HG02623 (cell line): ENCODE data around the gene COPE.
"Not testable (repeated sequence)": the region's sequence is repeated elsewhere in the genome, so short reads cannot be mapped to it uniquely, and the experiment has no call there.

Experiments
- ATAC-seq: cut with Tn5 transposase; IDR thresholded peaks from one replicate; pipeline ENCODE4 v1.9.1; 2021; ENCODE audit warnings: moderate library complexity; ENCODE audit not compliant: unreplicated experiment

COPE gene

GRCh38 chr19:18910010-18910409, 9.2 kb downstream of the COPE start:
- ATAC-seq = no peak

GRCh38 chr19:18908917-18909619, 10.1 kb downstream of the COPE start:
- no peak for ATAC-seq

- ATAC-seq = no peak
Measured at GRCh38 chr19:18906605-18907519, 12.3 kb downstream of the COPE start.

- no peak for ATAC-seq
Measured at GRCh38 chr19:18905513-18906236, 13.5 kb downstream of the COPE start.

GRCh38 chr19:18905058-18905456, 14.1 kb downstream of the COPE start:
- no peak for ATAC-seq

GRCh38 chr19:18904334-18905057, 14.7 kb downstream of the COPE start:
- ATAC-seq = no peak

GRCh38 chr19:18903156-18904037, 15.8 kb downstream of the COPE start:
- ATAC-seq = no peak

- ATAC-seq = not testable (repeated sequence)
Measured at GRCh38 chr19:18902519-18902918, 16.7 kb downstream of the COPE start.

GRCh38 chr19:18901491-18901890, 17.7 kb downstream of the COPE start:
- no peak for ATAC-seq

GRCh38 chr19:18900700-18901481, 18.3 kb downstream of the COPE start:
- no peak for ATAC-seq

GRCh38 chr19:18899624-18900560, 19.3 kb downstream of the COPE start:
- ATAC-seq = no peak

GRCh38 chr19:18898607-18899408, 20.4 kb downstream of the COPE start:
- ATAC-seq = no peak

GRCh38 chr19:18898081-18898606, 21.0 kb downstream of the COPE start:
- ATAC-seq = no peak

GRCh38 chr19:18897094-18898029, 21.8 kb downstream of the COPE start:
- ATAC-seq = no peak

GRCh38 chr19:18896421-18896841, 22.8 kb downstream of the COPE start:
- ATAC-seq = no peak
